Endothelial cell of umbilical vein (primary cell): ENCODE data around the gene SGSM2.

Source experiments
- CTCF ChIP-seq, 2 donors: IDR thresholded peaks; 1 replicate in 1 of 2; 2 replicates in 1 of 2; pipeline ENCODE4 v1.5.1; 2011; ENCODE audit warnings: low read length in 2 of 2, mild to moderate bottlenecking in 2 of 2, moderate library complexity in 2 of 2, control low read depth in 1 of 2, inconsistent platforms in 1 of 2, low read depth in 1 of 2; ENCODE audit not compliant: insufficient read depth in 1 of 2; ENCODE audit errors: extremely low read depth in 1 of 2
- EZH2 ChIP-seq: IDR thresholded peaks from 2 replicates; pipeline ENCODE4 v1.6.1; 2012; ENCODE audit warnings: borderline replicate concordance, low read depth, mild to moderate bottlenecking, moderate library complexity, low read length, inconsistent platforms; ENCODE audit not compliant: severe bottlenecking
- JUN ChIP-seq: IDR thresholded peaks from 2 replicates; pipeline ENCODE4 v1.6.1; 2011; ENCODE audit warnings: borderline replicate concordance, low read depth; ENCODE audit not compliant: insufficient read length, insufficient read depth
- MAX ChIP-seq: IDR thresholded peaks from 2 replicates; pipeline ENCODE4 v1.6.1; 2011; ENCODE audit not compliant: insufficient read depth, insufficient read length
- POLR2AphosphoS5 ChIP-seq: IDR thresholded peaks from 2 replicates; pipeline ENCODE4 v1.6.1; 2012; ENCODE audit warnings: low read depth, mild to moderate bottlenecking, control low read depth, low read length, moderate library complexity; ENCODE audit not compliant: insufficient read depth

GRCh38 chr17:2319051-2319450, 18.2 kb upstream of the SGSM2 start:
- TF ChIP-seq POLR2AphosphoS5 (no peak), EZH2 (no peak), CTCF (IDR thresholded peaks at IDR 0.05; ENCODE audit: extremely low read depth in 1 of 2, insufficient read depth in 1 of 2, low read depth in 1 of 2, low read length in 2 of 2) (no peak), JUN (no peak), MAX (no peak)
